AG20443 (cell line): ENCODE measurements around the gene BARX1.
"Not testable (repeated sequence)": the region's sequence is repeated elsewhere in the genome, so short reads cannot be mapped to it uniquely, and the experiment has no call there.

Source experiments
- DNase-seq: peaks from one replicate; pipeline ENCODE4 v3.0.0; 2012; ENCODE audit warnings: low spot score, mixed read lengths

The BARX1 gene, protein sequence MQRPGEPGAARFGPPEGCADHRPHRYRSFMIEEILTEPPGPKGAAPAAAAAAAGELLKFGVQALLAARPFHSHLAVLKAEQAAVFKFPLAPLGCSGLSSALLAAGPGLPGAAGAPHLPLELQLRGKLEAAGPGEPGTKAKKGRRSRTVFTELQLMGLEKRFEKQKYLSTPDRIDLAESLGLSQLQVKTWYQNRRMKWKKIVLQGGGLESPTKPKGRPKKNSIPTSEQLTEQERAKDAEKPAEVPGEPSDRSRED

GRCh38 chr9:93955111-93955980, at the start of gene BARX1:
Gene BARX1, minus strand, starts transcription at chr9:93955355. Its CDS starts 209 bp downstream, at chr9:93955146.
- peak; percentile 51 for DNase-seq

DNA sequence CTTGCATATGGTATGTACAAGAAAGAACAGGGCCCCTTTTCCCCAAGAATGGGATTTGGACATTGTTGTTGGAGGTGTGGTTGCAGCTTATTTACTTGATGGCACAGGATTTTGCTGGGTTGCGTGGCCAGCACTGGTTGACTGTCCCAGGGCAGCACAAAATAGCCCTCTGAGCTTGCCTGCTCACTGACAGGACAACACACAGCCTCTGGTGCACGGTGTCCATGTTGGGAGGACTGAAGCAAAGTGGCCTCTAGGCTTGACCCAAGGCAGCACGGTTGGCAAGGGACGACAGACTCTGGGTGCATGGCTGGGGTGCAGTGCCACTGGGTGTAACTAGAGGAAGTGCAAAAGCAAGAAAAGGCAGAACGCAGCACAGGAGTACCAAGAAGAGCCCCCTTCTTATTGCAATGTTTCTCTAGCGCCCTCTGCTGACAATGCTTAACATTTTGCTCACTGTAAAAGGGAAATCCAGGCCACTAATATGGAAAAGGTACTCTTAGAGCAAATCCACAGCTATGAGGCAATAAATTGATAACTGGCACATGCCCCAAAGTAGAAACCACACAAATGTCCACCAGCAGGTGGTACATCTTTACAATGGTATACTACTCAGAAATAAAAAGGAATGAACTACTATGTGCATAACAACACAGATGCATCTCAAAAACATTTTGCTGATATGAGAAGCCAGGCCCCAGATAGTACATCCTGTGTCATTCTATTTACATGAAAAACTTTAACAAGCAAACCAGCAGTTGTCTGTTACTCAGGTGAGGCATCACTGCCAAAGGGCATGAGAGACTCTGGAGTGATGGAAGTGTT, 47.4 kb upstream of the BARX1 start:
- DNase-seq = peak; percentile 40

- DNase-seq = no peak
These were observed 41.7 kb upstream of the BARX1 start for GRCh38 chr9:93996863-93997262.

GRCh38 chr9:93996367-93996766, 41.2 kb upstream of the BARX1 start:
- no peak for DNase-seq

GRCh38 chr9:93994545-93994944, 39.4 kb upstream of the BARX1 start:
- no peak for DNase-seq

- no peak for DNase-seq
These were observed 39.0 kb upstream of the BARX1 start for GRCh38 chr9:93994132-93994531.

- no peak for DNase-seq
These were observed 37.7 kb upstream of the BARX1 start for GRCh38 chr9:93992830-93993229.

- no peak for DNase-seq
These were observed 35.3 kb upstream of the BARX1 start for GRCh38 chr9:93990448-93990847.

DNA sequence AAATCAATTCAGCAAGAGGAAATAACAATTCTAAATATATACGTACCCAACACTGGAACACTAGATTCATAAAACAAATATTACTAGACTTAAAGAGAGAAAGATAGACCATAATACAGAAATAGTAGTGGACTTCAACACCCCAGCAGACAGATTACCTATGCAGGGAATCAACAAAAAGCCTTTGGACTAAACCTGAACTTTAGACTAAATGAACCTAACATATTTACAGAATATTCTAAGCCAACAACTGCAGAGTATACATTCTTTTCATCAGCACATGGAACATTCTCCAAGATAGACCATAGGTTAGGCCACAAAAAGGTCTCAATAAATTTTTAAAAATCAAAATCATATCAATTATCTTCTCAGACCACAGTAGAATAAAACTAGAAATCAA, 32.9 kb upstream of the BARX1 start:
- DNase-seq = no peak

DNA sequence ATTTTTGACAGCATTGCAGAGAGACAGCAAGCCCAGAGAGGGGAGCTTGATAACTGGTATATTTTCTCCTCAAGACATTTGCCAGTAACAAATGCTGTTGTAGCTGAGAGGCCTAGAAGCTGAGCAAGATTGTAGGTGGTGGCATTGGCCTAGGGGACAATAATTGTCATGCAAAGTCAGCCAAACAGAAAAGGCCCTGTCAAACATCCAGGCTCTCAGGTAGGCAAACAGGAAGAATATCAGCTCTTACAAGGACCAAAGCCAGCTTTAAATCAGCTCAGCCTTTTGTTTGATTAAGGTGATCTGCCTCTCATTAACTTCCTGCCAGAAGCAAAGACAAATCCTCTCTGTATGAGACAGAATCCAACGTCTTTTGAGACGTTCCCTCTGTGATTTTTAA, 29.7 kb upstream of the BARX1 start:
- no peak for DNase-seq

DNA sequence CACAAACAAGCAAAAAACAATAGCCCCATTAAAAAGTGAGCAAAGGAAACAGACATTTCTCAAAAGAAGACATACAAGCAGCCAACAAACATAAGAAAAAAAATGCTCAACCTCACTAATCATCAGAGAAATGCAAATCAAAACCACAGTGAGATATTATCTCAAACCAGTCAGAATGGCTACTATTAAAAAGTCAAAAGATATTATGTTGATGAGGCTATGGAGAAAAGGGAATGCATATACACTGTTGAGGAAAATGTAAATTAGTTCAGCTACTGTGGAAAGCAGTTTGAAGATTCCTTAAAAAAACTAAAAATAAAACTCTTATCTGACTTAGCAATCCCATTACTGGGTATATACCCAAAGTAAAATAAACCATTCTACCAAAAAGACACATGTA, 28.7 kb upstream of the BARX1 start:
- no peak for DNase-seq

DNA sequence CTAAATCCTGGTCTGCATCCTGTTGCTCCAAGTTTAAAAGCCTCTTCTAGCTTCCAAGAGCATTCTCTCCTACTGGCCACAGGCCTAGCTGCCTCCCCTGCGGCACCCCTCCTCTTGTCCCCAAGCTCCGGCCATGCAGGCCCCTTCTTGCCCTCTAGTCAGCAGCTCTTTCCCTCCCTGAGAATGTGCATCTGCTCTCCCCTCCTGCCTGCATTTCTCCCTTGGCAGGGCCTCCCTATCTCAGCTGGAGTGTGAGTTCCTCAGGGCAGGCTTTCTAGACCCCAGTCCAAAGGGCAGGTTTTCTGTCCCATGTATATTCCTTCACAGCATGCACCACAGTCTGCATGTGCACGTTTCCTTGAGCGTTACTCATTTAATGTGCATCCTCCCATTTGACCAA, 24.6 kb upstream of the BARX1 start:
- DNase-seq = no peak

DNA sequence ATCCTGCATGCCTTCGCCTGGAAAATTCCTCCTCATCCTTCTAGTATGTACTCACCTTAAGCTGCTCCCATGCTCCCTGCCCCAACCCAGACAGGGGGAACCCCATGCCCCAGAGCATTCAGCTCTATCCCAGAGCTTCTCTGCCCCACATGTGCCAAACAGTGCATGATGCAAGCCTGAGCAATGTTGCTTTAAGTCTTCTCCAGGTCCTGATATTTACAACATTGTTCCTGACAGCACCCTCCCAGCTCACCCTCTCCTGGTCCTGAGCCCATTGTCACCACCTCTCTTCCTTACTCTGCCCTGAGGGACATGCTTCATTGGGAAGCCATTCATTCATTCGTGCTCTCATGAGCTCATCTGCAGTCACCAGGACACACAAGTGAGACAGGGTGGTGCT, 23.4 kb upstream of the BARX1 start:
- no peak for DNase-seq

DNA sequence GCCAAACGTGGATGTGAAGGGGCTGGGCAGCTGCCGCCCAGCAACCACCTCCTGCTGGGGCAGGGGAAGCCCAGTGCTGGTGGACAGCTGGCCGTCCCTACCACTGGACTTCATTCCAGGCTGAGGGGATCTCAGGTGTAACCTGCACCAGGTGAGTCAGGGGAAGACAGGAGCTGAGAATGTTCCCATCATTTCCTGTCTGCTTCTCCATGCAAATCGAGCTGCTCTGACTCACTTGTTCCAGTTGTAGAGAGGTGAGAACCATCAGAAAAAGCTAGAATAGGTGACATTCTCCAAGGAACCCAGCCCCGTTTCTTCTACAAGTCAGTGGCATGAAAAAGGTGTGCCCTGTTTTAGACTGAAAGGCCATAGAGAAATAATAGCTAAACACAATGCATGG, 21.8 kb upstream of the BARX1 start:
- DNase-seq = no peak

DNA sequence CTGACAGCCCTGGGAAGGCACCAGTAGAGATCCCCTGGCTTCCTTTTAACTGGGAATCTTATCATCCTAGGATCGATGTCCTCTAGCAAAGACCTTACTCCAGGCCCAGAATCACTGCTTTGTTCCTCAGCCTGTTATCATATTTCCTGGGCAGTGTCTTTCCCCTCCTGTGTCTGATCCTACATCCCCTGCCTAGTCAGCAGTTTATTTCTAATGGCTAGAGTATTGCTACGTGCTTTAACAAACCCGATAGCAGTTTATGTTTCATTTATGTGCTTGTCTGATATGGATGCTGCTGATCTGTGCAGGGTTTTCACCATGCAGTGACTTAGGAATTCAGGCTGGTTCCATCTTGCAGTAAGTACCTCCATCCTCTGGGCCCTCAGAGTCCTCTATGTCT, 20.9 kb upstream of the BARX1 start:
- no peak for DNase-seq

GRCh38 chr9:93975262-93975661, 20.1 kb upstream of the BARX1 start:
- no peak for DNase-seq

GRCh38 chr9:93974151-93974550, 19.0 kb upstream of the BARX1 start:
- DNase-seq = no peak

- not testable (repeated sequence) for DNase-seq
These were observed 17.5 kb upstream of the BARX1 start for GRCh38 chr9:93972655-93973054.

- no peak for DNase-seq
These were observed 14.1 kb upstream of the BARX1 start for GRCh38 chr9:93969328-93969661.

DNA sequence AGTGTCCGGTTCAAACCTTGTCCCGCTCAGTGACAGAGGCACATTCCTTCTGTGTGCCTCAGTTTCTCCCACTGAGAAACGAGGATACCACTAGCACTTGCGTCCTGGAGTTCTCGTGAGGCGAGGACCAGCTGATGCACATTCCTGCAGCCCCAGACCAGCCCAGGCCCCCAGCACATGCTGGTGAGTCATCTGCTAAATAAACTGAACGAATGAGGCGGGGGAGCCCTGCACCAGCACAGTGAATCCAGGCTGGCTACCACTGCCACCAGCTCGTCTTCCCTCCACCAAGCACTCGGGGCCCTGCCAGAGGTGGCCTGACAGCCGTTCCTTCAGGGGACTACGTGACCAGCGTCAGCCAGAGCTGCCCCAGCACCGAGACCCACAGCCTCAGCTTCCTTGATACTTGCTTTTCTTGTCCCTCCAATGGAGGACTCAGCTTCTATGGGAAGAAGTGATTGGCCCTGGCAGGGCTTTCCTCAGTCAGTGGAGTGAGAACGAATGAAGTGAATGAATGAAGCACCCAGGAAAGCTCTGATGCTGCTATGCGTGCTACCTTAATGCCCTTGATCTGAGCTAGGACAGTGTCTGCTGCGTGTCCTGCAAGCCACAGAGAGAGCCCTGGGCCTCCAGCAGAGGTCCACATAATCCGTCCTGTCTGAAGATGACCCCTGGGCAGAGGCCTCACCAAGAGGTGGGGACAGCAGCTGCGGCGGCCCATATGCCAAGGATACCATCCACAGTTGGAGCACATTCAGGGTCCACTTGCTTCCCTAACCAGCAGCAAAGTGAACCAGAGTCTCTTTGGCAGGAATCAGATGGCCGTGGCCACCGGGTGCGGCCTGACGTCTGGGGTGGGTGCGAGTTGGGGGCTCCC, 13.5 kb upstream of the BARX1 start:
- DNase-seq = peak; percentile 8

DNA sequence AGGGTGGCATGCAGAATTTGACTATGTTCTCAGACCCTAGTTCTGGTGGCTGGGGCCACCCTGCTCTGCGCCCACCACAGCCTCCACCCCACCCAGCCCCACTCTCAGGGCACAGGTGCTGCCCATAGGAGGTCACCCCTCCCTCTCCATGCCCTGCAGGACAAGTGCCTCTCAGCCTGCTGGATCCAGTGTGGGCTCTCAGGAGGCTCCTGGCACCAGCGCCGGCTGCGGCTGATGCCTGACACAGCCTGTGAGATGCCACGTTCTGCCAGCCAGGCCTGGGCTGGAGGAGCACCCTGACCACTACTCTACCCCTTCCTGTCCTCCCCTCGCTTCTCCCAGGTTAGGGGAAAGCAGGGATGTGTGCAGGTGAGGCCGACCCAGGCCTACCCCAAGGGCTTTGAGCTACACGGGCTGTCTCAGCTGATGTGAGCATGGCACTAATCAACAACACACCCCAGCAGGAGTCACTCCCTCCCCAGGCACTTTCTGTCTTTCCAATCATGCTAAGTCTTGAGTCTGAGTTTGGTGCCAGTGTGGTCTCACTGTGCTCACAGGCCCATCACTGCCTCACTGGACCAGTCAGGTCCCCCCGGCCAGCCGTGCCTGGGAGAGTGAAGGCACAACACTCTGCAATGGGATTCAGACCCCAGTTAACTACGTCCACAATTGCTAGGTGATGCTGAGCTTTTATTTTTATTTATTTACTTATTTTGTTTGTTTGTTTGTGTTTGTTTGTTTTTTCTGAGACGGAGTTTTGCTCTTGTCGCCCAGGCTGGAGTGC, 12.1 kb upstream of the BARX1 start:
- peak; percentile 5 for DNase-seq
